ENCODE results near the gene ZSCAN5C.

- no peak for TF ChIP-seq CTCF (conservative IDR thresholded peaks at IDR 0.05; ENCODE audit: low read length)
- no peak for TF ChIP-seq EZH2phosphoT487 (IDR thresholded peaks at IDR 0.05; ENCODE audit: borderline replicate concordance)
These were observed 42.3 kb upstream of the ZSCAN5C start for GRCh38 chr19:56159622-56160271.
